ENCODE measurements around the gene SSH3.
"Not testable (repeated sequence)": the region's sequence is repeated elsewhere in the genome, so short reads cannot be mapped to it uniquely, and the experiment has no call there.

Gene SSH3, protein sequence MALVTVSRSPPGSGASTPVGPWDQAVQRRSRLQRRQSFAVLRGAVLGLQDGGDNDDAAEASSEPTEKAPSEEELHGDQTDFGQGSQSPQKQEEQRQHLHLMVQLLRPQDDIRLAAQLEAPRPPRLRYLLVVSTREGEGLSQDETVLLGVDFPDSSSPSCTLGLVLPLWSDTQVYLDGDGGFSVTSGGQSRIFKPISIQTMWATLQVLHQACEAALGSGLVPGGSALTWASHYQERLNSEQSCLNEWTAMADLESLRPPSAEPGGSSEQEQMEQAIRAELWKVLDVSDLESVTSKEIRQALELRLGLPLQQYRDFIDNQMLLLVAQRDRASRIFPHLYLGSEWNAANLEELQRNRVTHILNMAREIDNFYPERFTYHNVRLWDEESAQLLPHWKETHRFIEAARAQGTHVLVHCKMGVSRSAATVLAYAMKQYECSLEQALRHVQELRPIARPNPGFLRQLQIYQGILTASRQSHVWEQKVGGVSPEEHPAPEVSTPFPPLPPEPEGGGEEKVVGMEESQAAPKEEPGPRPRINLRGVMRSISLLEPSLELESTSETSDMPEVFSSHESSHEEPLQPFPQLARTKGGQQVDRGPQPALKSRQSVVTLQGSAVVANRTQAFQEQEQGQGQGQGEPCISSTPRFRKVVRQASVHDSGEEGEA

DNA sequence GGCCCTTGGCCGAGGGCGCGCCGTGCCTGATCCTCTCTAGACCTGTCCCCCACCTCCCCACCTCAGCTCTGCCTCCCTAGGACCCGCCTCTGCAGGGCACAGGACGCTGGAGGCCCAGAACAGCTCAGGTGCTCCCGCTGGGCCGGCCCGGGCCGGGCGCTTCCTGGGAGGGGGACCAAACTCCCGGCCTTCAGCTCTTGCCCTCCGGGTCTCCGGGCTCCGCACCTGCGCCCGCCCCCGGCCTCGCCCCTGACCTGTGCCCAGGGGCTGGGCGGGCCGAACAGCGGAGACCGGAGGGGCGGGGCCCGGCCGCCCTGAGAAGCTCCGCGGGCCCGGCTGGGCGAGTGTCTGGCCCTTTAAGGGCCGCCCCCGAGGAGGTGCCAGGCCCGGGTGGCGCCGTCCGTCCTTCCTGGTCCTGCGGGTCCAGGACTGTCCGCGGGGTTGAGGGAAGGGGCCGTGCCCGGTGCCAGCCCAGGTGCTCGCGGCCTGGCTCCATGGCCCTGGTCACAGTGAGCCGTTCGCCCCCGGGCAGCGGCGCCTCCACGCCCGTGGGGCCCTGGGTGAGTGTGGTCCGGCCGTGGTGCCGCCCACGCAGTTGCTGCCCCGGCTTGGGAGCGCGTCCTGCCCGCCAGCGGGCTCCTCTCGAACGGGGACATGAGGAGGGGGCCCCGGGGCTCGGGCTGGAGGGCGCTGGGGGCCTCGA is at the start of gene SSH3:
TSS of gene SSH3 (plus strand) at position 399 of the 703 bp plus-strand sequence. CDS start at position 495, 96 bp downstream.
- DNase-seq (ENCODE audit: low read depth in 2 of 2) = no peak

DNA sequence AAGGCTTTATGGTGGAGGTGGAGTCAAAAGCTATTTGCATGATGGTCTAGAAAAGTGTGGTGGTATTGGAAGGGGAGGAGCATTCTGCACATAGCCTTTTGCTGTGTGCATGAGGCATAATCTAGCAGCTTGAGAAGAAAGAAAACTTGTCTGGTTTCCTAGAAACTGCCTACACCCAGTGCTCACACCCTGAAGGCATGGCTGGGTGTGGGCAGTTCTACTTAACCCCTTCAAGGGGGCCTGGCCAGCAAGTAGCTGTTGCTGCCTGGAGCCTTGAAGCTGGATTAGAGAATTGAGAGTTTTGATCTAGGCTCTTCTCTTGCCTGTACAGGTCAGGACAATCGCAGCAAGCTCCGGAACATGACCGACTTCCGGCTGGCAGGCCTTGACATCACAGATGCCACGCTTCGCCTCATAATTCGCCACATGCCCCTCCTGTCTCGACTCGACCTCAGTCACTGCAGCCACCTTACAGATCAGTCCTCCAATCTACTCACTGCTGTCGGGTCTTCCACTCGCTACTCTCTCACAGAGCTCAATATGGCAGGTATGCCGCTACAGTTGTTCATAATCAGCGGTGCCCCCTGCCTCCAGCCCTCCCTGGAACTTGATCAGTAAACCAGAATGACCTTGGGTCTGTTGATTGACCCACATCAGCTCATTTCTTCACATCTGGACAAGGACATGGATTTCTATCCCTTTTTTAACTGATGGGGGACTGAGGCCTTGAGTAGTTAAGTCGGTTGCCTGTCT is 49.3 kb upstream of the SSH3 start:
- DNase-seq (ENCODE audit: low read depth in 2 of 2) = no peak

DNA sequence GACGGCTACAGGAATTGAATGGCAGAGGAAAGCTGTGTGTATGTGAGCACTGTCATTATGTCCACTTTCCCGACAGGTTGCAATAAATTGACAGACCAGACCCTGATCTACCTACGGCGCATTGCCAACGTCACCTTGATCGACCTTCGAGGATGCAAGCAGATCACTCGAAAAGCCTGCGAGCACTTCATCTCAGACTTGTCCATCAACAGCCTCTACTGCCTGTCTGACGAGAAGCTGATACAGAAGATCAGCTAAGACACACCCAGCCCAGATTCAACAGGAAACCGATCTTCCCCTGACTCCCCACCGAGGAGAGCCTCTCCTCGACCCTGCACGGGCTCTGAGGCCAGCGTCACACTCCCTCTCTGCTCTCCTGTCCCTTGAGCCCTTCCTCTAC is 48.5 kb upstream of the SSH3 start:
- no peak for DNase-seq (ENCODE audit: low read depth in 2 of 2)

DNA sequence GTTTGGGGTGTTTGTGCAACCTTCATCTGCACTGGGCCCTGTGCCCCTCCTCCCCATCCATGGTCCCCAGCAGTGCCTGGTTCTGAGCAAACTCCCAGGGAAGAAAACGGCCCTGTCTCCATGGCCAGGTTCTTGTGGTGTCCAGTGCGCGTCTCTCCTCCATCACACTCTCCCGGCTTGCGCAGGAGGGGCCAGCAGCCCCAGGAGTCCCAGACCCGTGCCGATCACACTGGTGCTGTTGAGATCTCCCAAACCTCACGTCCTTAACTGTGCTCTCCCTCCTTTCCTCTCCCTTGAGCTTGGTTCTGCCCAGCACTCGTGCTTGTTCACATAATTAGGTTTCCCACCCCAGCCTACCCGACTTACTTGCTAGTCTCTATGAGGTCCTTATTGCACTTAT is 48.0 kb upstream of the SSH3 start:
- no peak for DNase-seq (ENCODE audit: low read depth in 2 of 2)

DNA sequence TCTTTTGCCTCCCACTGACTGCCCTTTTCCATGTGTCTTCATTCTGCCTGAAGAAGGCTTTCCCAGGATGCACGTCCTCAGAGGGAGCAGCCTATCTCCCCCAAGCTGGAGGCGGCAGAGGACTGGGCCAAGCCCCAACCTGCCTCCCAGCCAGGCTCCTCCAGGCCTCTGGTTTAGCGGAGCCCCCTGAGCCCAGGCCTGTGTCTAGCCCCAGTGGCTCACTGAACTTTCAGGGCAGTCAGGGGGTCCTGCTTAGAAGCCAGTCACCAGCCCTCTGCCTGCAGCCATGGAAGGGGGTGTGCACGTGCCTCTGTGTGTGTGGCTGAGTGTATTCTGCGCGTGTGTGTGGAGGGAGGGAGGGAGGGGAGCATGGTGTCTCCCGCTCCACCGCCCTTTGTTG is 47.5 kb upstream of the SSH3 start:
- no peak for DNase-seq (ENCODE audit: low read depth in 2 of 2)

DNA sequence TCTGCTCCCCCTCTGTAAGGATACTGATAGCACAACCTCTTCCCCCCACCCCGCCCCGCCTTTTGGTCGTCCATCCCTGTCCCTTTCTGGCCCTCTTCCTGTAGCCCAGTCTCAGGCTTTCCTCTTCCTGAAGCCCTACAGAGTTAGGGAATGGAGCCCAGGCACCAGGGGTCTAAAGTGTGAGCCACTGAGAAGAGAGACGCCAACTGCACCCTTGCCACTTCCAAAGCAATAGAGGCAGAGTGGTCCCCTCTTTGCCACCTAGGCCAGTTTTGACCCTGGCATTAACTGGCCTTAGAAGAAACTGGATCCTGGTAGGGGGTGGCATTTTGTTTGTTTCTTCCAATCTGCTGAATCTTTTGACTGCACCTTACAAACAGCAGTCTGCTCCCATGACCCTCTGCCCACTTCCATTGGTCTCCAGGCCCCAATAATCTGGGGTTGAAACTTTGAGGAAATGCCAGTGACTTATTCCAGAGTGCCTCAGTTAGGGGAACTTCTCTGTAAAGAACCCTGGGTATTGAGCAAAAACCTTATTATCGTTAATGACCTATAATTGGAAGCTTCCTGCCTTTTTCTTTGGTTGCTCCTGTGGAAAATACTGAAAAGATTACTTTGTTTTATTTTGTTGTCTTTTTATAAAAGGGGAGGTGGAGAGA is 46.7 kb upstream of the SSH3 start:
- no peak for DNase-seq (ENCODE audit: low read depth in 2 of 2)

DNA sequence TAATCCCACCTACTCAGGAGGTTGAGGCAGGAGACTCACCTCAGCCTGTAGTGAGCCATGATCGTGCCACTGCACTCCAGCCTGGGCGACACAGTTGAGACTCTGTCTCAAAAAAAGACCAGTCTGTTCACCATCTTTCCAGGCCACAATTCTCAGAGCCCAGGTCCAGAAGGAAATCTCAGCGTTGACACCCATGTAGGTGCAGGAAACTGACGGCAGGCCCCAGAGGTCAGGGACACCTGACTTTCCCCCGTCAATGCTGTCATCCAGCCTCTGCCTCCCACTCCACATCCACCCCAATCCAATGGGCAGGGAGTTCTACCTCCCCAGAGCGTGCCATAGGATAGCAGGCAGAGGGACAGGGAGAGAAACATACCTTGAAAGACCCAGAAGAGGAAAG is 42.9 kb upstream of the SSH3 start:
- DNase-seq (ENCODE audit: low read depth in 2 of 2) = no peak

DNA sequence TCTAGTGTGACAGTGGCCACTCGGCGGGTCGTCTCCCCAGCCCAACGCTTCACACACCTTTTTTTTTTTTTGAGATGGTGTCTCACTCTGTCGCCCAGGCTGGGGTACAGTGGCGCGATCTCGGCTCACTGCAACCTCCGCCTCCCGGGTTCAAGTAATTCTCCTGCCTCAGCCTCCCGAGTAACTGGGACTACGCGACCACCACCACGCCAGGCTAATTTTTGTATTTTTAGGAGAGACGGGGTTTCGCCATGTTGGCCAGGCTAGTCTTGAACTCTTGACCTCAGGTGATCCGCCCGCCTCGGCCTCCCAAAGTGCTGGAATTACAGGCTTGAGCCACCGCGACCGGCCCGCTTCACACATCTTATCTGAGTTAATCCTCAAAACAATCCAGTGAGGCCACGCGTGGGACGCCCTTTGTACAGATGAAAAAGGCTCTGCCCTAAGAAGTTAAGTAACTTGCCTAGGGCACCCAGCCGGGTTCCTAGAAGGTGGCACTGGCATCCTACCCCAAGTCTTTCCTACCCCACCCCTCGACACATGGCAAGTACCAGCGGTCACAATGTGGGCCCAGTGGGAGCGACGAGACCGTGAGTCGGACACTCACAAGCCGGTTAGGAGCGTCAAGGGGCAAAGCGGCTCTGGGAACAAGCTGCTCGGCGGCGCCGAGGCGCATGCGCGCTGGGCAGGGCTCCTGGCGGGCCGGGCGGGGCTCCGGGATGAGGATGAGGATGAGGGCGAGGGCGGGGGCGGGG is 42.3 kb upstream of the SSH3 start:
- not testable (repeated sequence) for DNase-seq (ENCODE audit: low read depth in 2 of 2)

DNA sequence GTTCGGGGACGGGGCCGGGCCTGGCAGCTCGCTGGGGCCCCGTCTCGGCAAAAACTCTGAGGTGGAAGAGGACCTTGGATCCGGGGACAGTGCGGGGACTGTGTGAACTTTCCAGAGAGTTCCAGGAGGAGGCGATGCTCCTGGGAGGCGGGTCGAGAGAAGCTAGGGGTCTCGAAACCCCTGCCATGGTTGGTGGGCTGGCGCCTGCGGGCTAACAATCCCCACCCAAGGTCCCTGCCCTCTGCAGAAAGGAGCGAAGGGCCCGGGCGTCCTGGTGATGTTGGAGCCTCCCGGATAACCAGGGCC is 41.7 kb upstream of the SSH3 start:
- DNase-seq (ENCODE audit: low read depth in 2 of 2) = no peak

DNA sequence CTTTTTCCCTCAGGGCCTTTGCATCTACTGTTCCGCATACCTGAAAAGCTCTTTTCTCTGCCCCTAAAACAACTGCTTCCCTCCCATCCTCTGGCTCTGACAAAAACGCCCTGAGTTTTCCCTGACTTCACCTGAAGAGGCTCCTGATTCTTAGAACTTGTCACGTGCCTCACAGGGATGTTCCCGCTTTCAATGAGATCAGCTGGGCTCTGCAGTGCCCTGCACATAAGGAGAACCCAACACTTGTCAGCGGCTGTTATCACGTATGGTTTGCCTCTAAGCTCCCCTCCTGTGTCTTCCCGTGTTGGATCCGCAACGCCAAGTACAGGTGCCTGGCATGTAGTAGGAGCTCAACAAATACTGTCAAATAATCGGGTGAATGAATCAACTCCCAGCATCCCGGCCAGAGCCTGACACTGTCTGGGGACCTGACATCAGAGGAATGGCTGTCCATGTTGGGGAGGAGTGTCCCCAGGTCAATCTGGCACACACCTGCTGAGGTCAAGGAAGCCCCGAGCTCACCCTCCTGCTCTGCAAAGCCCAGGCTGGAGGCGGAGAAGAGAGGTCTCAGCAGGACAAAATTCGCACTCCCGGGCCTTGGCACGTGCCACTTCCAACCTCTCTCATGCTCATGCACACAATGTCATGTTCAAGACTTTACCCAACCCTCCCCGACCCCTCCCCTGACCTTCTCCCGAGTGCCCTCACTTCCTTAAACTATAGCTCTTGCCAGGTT is 41.2 kb upstream of the SSH3 start:
- DNase-seq (ENCODE audit: low read depth in 2 of 2) = no peak

DNA sequence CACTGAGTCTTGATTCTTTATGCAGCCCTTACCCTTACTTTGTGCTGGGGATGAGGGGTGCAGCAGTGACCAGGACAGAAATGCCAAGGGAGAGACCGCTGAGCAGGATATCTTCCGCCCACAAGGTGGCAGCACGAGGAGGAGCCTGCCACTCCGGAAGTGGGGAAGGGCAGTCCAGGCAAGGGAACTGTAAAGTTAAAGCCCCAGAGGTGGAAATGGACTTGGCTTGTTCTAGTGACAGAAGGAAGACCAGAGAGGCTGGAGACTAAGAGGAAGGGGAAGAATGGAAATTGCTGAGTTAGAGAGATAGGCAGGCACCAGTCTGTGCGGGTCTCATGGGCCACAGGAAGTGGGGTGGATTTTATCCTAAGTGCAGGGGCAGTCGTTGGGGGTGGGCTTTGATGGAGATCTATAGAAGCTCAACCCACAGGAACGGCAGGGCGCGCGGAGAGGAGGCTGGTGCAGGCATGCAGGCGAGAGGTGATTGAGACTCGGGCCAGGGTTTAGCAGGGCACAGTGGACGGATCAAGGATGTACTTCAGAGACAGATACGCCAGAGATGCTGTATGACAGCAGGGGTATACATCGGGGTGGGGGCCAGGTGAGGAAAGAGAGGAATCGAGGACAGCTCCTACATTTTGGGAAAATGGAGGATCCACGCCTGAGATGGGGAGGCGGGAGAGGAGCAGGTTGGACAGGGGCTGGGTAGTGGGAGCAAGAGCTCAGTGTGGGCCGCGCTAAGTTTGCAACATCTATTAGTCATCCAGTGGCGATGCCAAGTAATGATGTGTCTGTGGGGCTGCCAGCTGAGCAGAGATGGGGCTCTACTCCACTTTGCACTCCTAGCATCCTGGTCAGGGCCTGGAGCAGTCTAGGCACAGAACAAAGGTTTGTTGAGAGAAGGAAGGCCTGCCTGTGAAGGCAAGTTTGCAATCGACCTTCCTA is 40.3 kb upstream of the SSH3 start:
- DNase-seq (ENCODE audit: low read depth in 2 of 2) = peak in 1 of 2 donors; percentile 56

DNA sequence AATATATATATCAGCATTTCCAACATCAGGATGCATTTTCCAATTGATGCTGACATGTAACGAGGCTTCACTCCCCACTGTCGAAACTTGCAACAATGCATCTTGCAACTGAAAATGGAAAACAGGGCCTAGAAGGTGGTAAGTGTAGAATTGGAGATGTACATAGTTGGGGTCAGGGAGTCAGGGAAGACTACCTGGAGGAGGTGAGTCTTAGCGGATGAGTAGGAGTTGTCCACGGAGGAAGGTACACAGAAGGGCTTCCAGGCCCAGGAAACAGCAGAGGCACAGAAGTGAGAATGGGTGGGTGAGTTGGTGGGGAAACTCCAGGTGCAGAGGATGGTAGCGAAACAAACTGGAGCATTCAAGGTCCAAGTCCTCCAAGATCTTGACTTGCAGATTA is 39.1 kb upstream of the SSH3 start:
- no peak for DNase-seq (ENCODE audit: low read depth in 2 of 2)

DNA sequence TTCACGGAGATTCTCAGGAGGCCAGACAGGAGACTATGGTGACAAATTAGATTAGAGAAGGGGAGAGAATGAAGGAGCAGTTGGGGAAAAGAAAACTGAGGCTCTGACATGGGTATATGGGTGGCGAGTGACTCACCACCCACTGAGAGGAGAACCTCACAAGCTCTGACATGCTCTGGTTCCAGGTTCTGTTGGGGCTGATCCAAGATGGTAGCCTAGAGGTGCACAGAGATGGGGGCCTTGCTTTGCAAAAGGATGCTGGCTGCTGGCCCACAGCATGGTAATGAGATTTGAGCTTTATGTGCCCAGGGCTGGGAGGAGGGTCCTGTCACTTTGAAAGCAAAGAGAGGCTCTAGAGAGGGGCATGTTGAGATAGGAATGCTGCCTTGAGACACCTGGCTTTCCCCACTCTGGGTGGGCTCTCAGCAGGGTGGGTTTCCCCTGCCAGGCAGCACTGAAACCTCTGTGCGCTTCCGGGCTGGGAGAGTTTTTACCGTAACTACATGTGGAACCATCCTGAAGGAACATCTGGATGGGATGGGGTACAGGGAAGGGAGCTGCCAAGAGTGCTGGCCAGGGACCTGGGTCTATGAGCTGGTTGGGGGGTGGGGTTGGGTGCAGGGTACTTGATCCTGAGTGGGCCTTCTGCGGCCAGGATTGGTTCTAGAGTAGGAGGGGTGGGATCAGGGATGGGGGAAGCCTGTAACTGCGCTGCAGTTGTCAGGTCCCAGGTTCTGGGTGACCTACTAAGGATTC is 38.3 kb upstream of the SSH3 start:
- DNase-seq (ENCODE audit: low read depth in 2 of 2) = no peak

DNA sequence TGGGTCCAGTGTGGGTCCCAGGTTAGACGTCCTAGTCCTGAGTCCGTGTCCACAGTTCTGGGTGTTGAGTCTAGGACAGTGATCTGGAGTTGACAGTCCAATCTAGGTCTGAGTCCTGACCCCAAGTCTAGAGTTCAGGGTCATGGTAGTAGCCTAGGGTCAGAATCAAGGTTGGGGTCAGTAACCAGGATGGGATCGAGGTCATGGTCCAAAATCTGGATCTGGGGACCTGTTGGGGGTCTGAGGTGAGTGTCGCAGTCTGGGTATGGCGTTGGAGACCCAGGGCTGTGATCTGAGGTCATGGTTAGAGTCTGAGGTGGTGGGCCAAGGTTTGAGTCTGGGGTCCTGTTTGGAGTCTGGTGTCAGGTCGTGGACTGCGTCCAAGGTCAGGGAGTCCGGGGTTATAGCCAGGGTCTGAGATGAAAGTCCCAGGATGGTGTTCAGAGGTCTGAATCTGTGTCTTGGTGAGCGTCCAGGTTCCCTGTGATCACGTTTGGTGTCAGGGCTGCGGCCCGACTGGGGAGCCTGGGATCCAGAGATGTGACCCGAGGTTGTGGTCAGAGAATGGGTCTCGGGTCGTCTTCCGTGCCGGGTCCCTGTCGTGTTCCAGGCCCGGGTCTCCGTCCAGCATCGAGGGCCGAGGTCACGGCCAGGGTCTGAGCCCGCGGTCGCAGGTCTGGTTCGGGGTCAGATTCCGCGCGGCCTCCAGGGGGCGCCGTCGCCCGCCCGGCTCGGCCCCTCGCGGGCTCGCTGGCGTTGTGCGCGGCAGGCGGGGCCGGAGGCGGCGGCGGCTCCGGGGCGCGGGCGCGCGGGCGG is 37.5 kb upstream of the SSH3 start:
- DNase-seq (ENCODE audit: low read depth in 2 of 2) = peak; percentile 56 to 66

DNA sequence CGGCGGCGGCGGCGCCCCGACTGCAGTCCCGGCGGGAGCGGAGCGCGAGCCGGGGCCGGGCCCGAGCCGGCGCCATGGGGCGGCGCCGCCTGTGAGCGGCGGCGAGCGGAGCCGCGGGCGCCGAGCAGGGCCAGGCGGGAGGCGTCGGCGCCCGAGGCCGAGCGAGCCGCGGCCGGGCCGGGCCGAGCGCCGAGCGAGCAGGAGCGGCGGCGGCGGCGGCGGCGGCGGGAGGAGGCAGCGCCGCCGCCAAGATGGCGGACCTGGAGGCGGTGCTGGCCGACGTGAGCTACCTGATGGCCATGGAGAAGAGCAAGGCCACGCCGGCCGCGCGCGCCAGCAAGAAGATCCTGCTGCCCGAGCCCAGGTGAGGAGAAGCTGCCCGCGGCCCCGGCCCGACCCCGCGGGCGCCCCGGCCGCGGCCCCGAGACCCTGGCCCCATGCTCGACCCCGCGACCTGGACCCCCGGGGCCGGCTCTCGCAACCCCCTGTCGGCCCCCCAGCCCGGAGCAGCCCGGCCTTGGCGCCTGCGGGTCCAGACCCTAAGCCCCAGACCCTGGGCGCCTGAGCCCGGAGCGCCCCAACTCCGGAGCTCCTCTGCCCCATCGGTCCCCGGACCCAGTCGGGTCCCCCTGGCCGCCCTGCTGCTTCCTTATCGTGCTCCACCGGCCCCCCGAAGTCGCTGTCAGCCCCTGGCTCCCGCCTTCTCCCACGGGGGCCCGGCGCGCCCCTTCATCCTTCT is 36.7 kb upstream of the SSH3 start, which contains the start of gene GRK2:
TSS of gene GRK2 (plus strand) at position 25 of the 739 bp plus-strand sequence. CDS start at position 252, 227 bp downstream.
- DNase-seq (ENCODE audit: low read depth in 2 of 2) = no peak

All from stimulated activated CD4-positive, alpha-beta T cell treated with anti-CD3 and anti-CD28 coated beads, Interleukin-1b, Interleukin-23, amount 100 ng/mL, for 1 hour (primary cell).